Stimulated activated effector memory CD8-positive, alpha-beta T cell treated with anti-CD3 and anti-CD28 coated beads, Interleukin-12 subunit alpha, Interleukin-12 subunit beta, amount 100 ng/mL, for 72 hours (primary cell): ENCODE results near the gene CGN.

Experiments
- ATAC-seq: fragments of 150-1000 bp; cut with Tn5 transposase; 2 replicates; pipeline ENCODE4 v1.10.0; 2021
- DNase-seq, 2 donors: peaks; one replicate each; pipeline ENCODE4 v3.0.0; 2021 to 2022; ENCODE audit warnings: low spot score in 2 of 2
- H3K27ac Mint-ChIP-seq: one replicate; pipeline ENCODE4 v1.8.0; 2022; ENCODE audit warnings: mild to moderate bottlenecking, mixed read lengths
- H3K36me3 Mint-ChIP-seq: one replicate; pipeline ENCODE4 v1.8.0; 2022; ENCODE audit warnings: mild to moderate bottlenecking, mixed read lengths
- H3K4me1 Mint-ChIP-seq: one replicate; pipeline ENCODE4 v1.8.0; 2022; ENCODE audit warnings: mixed read lengths
- H3K4me3 Mint-ChIP-seq: one replicate; pipeline ENCODE4 v1.8.0; 2022; ENCODE audit warnings: mild to moderate bottlenecking, mixed read lengths
- H3K9me3 Mint-ChIP-seq: one replicate; pipeline ENCODE4 v1.8.0; 2022; ENCODE audit warnings: mixed read lengths

Gene CGN, protein sequence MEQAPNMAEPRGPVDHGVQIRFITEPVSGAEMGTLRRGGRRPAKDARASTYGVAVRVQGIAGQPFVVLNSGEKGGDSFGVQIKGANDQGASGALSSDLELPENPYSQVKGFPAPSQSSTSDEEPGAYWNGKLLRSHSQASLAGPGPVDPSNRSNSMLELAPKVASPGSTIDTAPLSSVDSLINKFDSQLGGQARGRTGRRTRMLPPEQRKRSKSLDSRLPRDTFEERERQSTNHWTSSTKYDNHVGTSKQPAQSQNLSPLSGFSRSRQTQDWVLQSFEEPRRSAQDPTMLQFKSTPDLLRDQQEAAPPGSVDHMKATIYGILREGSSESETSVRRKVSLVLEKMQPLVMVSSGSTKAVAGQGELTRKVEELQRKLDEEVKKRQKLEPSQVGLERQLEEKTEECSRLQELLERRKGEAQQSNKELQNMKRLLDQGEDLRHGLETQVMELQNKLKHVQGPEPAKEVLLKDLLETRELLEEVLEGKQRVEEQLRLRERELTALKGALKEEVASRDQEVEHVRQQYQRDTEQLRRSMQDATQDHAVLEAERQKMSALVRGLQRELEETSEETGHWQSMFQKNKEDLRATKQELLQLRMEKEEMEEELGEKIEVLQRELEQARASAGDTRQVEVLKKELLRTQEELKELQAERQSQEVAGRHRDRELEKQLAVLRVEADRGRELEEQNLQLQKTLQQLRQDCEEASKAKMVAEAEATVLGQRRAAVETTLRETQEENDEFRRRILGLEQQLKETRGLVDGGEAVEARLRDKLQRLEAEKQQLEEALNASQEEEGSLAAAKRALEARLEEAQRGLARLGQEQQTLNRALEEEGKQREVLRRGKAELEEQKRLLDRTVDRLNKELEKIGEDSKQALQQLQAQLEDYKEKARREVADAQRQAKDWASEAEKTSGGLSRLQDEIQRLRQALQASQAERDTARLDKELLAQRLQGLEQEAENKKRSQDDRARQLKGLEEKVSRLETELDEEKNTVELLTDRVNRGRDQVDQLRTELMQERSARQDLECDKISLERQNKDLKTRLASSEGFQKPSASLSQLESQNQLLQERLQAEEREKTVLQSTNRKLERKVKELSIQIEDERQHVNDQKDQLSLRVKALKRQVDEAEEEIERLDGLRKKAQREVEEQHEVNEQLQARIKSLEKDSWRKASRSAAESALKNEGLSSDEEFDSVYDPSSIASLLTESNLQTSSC

DNA sequence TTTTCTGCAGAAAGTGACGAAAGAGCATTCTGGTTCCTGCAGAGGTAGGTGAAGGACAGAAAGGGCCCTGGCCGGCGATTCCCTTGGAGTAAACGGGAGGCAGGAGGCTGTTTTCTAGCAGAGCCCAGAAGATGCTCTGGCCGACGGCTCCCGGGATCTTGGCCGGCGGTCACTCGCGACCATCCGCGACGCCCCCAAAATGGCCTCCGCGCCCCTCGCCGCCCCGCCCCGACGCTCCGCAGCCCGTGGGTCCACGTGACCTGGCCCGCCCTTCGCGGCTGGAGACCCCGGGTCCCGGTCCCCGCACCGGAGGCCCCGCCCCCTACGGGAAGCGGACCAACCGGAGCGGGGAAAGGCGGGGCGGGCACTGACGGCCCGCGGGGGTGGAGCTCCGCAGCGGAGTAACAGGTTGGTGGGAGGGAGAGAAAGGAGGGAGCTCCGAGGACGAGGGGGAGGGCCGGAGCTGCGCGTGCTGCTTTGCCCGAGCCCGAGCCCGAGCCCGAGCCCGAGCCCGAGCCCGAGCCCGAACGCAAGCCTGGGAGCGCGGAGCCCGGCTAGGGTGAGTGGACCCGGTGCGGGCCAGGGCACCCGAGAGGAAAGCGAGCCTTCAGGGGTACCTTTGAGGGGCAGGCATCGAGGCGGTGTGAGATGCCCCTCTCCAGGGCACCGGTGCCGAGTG is at the start of gene CGN:
CGN (plus strand) TSS at position 431 of the 679 bp plus-strand sequence. CDS start 7,133 bp downstream, outside the sequence.
- ATAC-seq (peak; percentile 96), DNase-seq (peak; percentile 69 to 88)
- Mint-ChIP-seq H3K4me1 (peaks cover 30% of the 10 kb centered on the region), H3K4me3 (peak within 1 kb of the TSS; percentile 74), H3K36me3 (no peaks in the 10 kb centered on the region), H3K27ac (peak within 1 kb of the TSS; percentile 21), H3K9me3 (no peaks in the 10 kb centered on the region)

DNA sequence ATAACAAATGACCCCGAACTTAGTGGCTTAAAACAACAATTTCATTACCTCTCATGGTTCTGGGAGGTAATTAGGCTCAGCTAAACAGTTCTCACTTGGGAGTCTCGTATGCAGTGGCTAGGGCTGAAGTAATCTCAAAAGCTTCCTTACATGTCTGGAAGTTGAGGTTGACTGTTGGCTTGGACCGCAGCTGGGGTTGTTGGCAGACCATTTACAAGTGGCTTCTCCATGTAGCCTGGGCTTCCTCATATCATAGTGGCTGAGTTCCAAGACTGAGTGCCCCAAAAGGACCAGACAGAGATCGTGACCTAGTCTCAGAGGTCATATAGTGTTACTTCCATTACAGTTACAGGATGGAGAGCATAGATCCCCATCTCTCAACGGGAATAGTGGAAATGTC is 49.5 kb upstream of the CGN start:
- DNase-seq (no peak), ATAC-seq (no peak)
- Mint-ChIP-seq H3K4me1 (peaks cover 8% of the 10 kb centered on the region), H3K27ac (no peak overlapping the region), H3K4me3 (no peak overlapping the region), H3K9me3 (no peaks in the 10 kb centered on the region), H3K36me3 (peaks cover 16% of the 10 kb centered on the region)

DNA sequence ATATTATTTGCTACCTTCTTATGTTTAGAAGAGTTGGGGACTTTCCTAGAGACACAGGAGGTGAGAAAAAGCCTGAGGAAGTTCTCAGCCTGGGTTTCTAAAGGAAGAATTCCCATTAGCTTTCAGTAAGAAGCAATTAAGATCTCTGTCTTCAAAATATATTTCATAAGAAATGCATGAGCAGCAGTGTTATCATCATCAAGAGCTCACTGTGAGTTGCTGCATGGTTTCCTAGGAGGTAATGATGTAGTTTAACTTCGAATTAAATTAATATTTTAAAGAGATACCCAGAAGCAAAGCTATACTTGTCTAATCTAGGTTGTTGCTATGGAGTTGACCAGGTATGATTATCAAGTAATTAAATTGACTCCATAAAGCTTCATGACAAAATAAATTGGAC is 46.2 kb upstream of the CGN start:
- DNase-seq (no peak), ATAC-seq (no peak)
- H3K27ac Mint-ChIP-seq: no peak overlapping the region
- H3K4me3 Mint-ChIP-seq: no peak overlapping the region
- H3K9me3 Mint-ChIP-seq: no peaks in the 10 kb centered on the region
- H3K36me3 Mint-ChIP-seq: no peaks in the 10 kb centered on the region
- H3K4me1 Mint-ChIP-seq: no peaks in the 10 kb centered on the region

DNA sequence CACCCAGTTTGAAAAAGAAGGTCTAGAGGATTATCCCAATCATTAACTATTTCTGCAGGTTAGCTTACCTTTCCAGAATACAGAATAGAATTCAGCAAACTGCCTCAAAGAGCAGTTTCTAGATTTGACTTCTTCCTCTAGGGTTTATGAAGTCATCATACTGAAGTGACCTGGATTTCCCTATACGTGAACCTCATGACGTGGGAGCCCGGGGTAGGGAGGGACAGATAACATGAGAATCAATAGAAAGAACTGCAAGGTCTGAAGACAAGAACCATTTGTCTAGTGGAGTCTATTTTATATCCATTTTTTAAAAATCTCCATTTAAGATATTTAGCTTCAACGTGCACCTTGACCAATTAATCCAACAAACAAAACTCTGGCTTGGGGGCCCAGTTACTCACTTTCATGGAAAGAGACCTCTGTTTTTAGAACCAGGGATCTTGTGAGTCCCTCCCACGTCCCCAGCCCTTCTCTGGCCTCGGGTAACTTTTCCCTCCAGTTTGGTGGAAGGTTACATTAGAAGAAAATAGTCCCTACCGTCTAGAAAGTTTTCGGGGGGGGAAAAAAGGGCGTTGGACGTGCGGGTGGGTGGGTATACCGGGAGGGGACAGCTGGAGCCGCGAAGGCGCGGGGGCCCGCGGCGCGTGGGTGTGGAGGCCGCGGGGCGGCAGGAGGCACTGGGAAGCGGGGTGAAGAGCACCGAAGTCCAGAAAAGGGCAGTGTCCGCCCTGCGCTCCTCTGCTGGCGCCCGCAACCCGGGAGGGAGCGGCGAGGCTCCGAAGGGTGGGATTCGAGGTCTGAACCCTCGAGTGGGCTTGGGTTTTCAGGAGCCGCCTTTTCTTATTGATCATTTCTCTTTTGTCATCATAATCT is 38.1 kb upstream of the CGN start:
- H3K4me1 Mint-ChIP-seq: peaks cover 7% of the 10 kb centered on the region
- peak overlapping the region; percentile 59 for H3K4me3 Mint-ChIP-seq
- no peaks in the 10 kb centered on the region for H3K36me3 Mint-ChIP-seq
- ATAC-seq (peak; percentile 61), DNase-seq (peak in 1 of 2 donors; percentile 55)
- no peaks in the 10 kb centered on the region for H3K9me3 Mint-ChIP-seq
- peak overlapping the region; percentile 79 for H3K27ac Mint-ChIP-seq

DNA sequence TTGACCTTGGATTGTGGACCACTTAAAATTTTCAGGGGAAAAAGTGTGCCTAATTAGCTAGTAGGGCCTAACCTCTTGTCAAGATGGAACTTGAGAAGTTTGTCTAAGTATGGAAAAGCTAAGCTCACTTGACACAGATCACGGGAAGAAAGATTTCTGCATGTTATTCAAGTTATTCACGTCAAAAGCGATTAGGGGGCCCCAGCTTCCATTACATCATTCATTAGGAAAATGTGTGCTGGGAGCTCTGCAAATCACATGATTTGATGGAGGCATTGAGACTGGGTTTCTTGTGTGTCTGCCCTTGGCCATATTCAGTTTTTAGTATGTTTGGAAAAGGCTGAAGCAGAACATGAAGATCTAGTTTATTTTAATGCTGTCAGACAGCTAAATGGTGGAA is 36.4 kb upstream of the CGN start:
- peak overlapping the region; percentile 12 for H3K27ac Mint-ChIP-seq
- H3K4me3 Mint-ChIP-seq: no peak overlapping the region
- peaks cover 7% of the 10 kb centered on the region for H3K4me1 Mint-ChIP-seq
- DNase-seq (no peak), ATAC-seq (no peak)
- H3K36me3 Mint-ChIP-seq: no peaks in the 10 kb centered on the region
- no peaks in the 10 kb centered on the region for H3K9me3 Mint-ChIP-seq

DNA sequence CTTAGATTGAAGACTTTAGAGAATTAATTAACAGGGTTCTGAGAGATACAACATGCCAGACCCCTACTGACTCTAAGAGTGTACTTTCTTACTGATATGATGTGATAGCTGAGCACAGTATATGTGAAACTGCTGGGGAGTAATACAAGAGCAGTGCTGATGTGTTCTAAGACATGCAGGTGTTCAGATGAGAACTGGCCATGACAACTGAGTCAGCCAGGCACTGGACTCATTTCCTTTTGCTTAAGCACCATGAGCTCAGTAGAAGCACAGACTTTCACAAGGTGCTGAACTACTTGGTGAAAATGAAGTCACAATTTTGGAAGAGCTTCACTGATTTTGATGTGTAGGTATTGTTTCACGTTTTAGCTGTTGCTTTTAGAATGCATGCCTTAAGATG is 36.0 kb upstream of the CGN start:
- no peak overlapping the region for H3K4me3 Mint-ChIP-seq
- H3K4me1 Mint-ChIP-seq: peaks cover 7% of the 10 kb centered on the region

DNA sequence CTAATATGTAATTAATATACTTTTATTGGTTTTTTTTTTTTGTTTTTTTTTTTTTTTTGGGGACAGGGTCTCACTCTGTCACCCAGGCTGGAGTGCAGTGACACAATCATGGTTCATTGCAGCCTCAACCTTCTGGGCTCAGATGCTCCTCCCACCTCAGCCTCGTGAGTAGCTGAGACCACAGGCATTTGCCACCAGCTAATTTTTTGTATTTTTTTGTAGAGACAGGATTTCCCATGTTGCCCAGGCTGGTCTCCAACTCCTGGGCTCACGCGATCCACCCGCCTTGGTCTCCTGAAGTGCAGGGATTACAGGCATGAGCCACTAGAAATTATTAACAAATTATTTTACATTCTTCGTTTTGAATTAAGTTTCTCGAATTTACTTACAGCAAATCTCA is 35.1 kb upstream of the CGN start:
- H3K27ac Mint-ChIP-seq: no peak overlapping the region
- no peaks in the 10 kb centered on the region for H3K36me3 Mint-ChIP-seq
- H3K9me3 Mint-ChIP-seq: no peaks in the 10 kb centered on the region
- ATAC-seq (no peak), DNase-seq (no peak)
- no peak overlapping the region for H3K4me3 Mint-ChIP-seq
- peaks cover 7% of the 10 kb centered on the region for H3K4me1 Mint-ChIP-seq

More for the DNA sequence above, 36.0 kb upstream of the CGN start:
- no peaks in the 10 kb centered on the region for H3K9me3 Mint-ChIP-seq
- ATAC-seq (peak; percentile 98), DNase-seq (no peak)
- no peaks in the 10 kb centered on the region for H3K36me3 Mint-ChIP-seq
- H3K27ac Mint-ChIP-seq: peak overlapping the region; percentile 12

DNA sequence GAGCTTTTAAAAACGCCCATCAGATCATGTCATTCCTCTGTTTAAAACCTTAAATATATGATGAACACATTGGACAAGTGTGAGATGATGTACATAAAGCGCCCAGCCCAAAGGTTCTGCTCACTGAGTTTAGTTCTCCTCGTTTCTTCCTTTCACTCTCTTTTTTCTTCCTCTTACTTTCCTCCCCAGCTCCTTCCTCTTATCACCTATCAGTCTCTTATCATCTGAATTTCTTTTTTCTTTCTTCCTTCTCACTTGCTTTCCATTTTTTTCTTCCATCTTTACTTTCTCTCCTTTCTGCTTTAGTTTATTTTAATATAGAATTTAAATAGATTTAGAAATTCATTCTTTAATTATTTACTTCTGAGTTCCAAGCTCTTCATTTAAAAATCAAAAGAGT is 34.1 kb upstream of the CGN start:
- no peak overlapping the region for H3K27ac Mint-ChIP-seq
- H3K4me1 Mint-ChIP-seq: peaks cover 7% of the 10 kb centered on the region

DNA sequence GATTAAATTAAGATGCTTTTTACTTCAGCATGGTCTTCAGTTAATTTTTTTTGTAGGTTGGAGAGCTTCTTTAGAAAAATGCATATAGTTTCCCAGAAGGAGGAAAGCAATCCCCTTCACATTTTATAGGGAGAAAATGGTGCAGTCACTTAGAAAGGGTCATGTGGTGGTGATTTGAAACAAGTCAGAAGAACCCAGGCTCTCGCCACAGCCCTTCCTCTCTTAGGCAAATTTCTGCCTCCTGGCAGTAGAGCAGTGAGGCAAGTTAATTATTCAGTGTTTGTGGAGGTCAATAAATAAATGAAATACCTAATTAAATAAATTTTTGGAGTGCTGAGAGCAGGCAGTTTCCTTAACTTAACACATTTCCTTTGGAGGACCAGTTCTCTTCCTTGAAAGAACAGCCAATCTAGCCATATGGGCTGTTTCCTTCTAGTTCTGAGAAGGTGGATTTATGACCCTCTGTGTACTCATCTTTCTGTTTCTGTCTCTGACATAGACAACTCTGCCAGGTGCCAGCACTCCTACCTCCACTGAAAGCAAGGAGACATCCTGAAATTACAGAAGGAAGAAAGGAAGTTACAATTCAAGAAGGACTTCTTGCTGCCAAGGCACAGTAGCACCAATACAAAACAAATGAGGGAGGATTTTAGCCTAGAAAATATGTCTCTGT is 32.9 kb upstream of the CGN start:
- H3K27ac Mint-ChIP-seq: no peak overlapping the region

More for the DNA sequence above, 34.1 kb upstream of the CGN start:
- no peak overlapping the region for H3K4me3 Mint-ChIP-seq
- H3K36me3 Mint-ChIP-seq: no peaks in the 10 kb centered on the region
- DNase-seq: no peak
- no peaks in the 10 kb centered on the region for H3K9me3 Mint-ChIP-seq
- no peak for ATAC-seq

DNA sequence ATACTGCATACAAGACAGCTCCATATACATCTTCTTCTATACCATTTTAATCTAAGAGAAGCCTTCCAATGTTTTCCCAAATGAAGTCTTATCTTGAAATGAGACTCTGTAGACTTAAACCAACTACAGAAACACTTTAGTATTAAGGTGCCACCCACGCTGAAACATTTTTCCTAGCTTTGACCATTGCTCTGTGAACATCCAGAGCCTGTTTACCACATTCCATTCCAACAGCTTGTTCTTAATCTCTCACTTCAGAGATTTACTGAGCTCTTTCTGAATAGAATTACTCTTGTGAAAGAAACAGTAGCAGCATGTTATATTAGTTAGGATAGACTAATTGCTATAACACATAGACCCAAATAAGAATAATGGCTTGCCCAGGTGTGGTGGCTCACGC is 32.3 kb upstream of the CGN start:
- Mint-ChIP-seq H3K9me3 (no peaks in the 10 kb centered on the region), H3K4me3 (no peak overlapping the region), H3K27ac (no peak overlapping the region), H3K36me3 (no peaks in the 10 kb centered on the region), H3K4me1 (no peaks in the 10 kb centered on the region)
- ATAC-seq: no peak
- DNase-seq: no peak

More for the DNA sequence above, 32.9 kb upstream of the CGN start:
- Mint-ChIP-seq H3K4me3 (no peak overlapping the region), H3K36me3 (no peaks in the 10 kb centered on the region), H3K4me1 (no peaks in the 10 kb centered on the region), H3K9me3 (no peaks in the 10 kb centered on the region)
- DNase-seq (no peak), ATAC-seq (no peak)

DNA sequence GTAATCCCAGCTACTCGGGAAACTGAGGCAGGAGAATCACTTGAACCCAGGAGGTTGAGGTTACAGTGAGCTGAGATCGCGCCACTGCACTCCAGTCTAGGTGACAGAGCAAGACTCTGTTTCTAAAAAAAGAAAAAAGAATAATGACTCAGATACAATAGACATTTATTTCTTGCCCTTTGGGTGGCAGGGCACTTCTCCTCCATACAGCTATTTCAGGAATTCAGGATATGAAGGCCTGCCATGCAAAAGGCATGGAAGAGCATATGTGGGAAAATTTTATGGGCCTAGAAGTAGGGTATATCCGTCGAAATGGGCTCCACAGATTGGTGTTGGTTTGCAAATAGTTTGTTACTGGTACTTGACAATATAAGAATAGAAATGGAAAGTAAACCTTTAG is 31.7 kb upstream of the CGN start:
- ATAC-seq (no peak), DNase-seq (no peak)
- Mint-ChIP-seq H3K27ac (no peak overlapping the region), H3K9me3 (no peaks in the 10 kb centered on the region), H3K4me1 (no peaks in the 10 kb centered on the region), H3K4me3 (no peak overlapping the region), H3K36me3 (no peaks in the 10 kb centered on the region)

DNA sequence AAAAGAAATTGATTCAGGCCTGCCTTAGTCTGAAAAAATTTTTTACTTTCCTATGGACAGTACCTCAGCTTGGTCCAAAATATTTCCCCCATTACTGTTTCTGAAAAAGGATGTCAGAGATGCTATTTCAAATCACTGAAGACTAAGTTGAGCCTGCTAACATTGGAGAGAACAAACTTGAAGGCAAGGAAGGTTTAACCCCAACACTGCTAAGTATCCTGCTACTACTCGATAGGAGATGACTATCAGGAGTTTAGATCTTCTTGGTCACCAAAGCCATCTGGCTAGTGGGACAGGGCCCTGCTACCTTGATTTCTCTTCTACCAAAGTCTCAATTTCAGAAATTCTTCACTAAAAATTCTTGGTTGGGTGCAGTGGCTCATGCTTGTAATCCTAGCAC is 29.2 kb upstream of the CGN start:
- Mint-ChIP-seq H3K27ac (no peak overlapping the region), H3K4me1 (no peaks in the 10 kb centered on the region), H3K36me3 (no peaks in the 10 kb centered on the region), H3K9me3 (no peaks in the 10 kb centered on the region), H3K4me3 (no peak overlapping the region)
- DNase-seq (no peak), ATAC-seq (no peak)

DNA sequence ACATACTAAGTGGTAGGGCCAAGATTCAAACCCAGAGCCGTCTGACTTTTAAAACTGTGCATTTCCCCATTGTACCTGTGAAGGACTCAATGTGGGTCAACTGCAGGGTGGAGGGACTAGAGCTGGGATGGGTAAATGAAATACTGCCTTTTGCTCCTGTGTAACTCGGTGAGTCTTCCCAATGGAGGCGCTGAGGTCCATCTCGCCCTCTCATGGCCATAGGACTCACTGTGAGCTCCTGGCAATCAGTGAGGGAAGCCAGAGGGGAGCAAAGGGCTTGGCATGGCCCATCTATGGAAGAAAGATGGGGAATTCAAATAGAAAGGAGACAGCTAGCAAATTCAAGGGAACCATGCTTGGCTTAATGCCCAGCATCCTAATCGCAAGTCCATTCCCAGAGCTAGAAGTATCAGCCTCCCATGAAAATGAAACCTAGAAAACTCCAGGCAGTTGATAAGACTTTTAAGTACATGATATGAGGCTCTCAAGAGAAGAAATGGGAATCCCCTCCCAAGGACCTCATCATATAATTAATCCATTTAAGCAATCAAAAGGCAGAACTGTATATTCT is 25.4 kb upstream of the CGN start:
- DNase-seq (no peak), ATAC-seq (no peak)
- no peaks in the 10 kb centered on the region for H3K4me1 Mint-ChIP-seq
- no peaks in the 10 kb centered on the region for H3K36me3 Mint-ChIP-seq
- no peaks in the 10 kb centered on the region for H3K9me3 Mint-ChIP-seq
- no peak overlapping the region for H3K4me3 Mint-ChIP-seq
- no peak overlapping the region for H3K27ac Mint-ChIP-seq
